GM18517 (cell line): ENCODE results near the gene ZC3H12C.
A peak's percentile ranks its signal among the peaks of the same experiment; 100 is the strongest.

Experiments
- ATAC-seq: cut with Tn5 transposase; IDR thresholded peaks from one replicate; pipeline ENCODE4 v1.9.1; 2021; ENCODE audit warnings: mild to moderate bottlenecking, moderate library complexity; ENCODE audit not compliant: unreplicated experiment

The ZC3H12C gene

GRCh38 chr11:110096496-110096895, 3.3 kb downstream of the ZC3H12C start:
- no peak for ATAC-seq

DNA sequence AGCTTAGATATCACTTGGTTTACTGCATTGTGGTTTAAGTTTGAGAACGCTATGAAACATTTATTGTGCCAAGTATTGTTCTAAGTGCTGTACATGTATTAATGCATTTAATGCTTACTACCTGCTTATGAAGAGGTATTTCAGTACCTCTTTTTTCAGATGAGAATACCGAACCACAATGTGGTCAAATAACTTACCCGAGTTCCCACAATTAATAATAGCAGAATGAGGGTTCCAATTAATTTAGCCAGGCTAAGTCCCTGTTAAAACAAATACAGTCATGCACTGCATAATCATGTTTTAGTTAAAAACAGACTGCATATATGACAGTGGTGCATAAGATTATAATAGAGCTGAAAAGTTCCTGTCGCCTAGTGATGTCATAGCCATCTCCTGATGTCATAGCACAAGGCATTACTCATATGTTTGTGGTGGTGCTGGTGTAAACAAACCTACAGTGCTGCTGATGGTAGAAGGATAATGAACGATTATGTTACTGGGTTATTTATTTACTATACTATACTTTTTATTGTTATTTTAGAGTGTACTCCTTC, 4.3 kb downstream of the ZC3H12C start:
- ATAC-seq, result no peak

DNA sequence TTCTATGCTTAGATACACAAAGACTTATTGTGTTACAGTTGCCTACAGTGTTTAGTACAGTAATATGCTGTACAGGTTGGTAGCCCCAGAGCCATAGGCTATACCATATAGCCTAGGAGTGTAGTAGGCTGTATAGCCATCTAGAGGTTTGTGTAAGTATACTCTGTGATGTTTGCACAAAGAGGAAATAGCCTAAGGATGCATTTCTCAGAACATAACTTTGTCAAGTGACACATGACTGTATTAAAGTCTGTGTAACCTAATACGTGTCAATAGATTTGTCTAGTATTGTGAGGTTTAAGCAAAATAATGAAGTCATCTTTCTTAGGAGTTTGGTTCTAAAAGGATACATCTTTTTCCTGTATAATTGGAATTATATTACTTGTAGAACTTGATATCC, 5.5 kb downstream of the ZC3H12C start:
- peak; percentile 74 for ATAC-seq

DNA sequence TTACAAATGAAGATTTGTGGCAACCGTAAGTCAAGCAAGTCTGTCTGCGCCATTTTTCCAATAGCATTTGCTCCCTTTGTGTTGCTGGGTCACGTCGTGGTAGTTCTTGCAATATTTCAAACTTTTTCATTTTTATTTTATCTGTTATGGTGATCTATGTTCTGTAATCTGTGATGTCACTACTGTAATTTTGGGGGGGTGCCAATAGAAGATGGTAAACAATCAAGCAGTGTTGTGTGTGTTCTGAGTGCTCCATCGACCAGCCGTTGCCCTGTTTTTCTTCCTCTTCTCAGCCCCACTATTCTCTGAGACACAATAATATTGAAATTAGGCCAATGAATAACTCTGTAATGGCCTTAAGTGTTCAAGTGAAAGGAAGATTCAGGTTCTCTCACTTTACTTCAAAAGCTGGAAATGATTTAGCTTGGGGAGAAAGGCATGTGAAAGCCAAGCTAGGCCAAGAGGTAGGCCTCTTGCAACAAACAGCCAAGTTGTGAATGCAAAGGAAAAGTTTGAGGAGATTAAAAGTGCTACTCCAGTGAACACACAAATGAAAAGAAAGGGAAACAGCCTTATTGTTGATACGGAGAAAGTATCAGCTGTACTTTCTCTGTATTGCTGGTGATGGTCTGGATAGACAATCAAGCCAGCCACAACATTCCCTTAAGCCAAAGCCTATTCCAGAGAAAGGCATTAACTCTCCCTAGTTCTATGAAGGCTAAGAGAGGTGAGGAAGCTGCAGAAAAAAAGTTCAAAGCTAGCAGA, 7.5 kb downstream of the ZC3H12C start:
- no peak for ATAC-seq

GRCh38 chr11:110106713-110107274, 13.6 kb downstream of the ZC3H12C start:
- ATAC-seq, result no peak

DNA sequence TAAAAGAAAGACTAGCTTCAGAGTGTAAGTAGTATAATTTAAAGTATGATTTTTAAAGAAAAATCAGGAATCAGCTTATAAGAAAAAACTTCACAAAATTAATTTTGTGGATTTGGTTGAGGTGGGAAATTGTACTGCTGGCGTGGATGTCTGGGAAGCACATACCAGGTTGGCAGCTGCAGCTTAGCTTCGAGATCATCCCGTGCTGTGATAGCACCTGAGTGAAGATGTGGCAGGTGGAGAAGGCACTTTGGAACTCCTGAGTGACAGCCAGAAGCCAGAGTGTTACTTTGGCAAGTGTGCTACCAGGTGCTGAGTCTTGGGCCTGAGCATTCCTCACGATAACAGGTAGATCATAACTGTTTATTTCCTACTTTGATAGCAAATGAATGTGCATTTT, 17.7 kb downstream of the ZC3H12C start:
- ATAC-seq, result no peak

GRCh38 chr11:110112457-110112856, 19.3 kb downstream of the ZC3H12C start:
- ATAC-seq, result no peak

DNA sequence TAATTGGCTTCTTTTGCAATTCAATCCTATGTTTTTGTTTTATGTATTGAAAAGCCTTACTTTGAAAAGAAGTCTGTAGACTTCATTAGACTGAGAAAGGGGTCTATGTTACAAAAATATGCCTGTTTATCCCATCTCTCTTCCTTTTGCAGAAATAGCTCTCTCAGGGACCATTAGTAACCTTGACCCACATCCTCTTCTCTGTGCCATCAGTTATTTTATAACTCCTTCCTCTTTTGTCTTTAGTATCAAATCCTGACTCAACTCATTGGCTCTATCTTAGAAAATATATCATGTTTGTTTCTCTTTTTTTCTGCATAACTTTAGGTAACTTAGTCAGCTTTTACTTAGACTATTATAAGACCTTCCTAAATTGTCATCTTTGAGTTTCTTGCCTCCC, 20.3 kb downstream of the ZC3H12C start:
- ATAC-seq, result no peak

DNA sequence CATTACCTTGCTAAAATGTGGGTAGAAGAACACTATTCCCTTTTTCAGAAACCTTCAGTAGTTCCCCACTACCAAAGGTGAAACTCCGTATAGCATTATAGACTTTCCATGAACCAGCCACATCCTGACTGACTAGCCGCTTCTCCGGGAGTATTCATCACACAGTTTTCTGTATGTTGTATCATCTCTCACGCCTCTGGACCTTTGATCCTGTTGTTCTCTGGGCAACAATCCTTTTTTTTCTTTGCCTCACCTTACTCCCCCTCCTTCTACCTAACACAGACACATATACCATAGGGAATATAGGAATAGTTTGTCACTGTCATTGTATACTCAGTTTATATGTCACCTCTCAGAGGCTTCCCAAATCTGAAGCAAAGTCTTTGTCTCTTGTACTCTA, 20.8 kb downstream of the ZC3H12C start:
- no peak for ATAC-seq

DNA sequence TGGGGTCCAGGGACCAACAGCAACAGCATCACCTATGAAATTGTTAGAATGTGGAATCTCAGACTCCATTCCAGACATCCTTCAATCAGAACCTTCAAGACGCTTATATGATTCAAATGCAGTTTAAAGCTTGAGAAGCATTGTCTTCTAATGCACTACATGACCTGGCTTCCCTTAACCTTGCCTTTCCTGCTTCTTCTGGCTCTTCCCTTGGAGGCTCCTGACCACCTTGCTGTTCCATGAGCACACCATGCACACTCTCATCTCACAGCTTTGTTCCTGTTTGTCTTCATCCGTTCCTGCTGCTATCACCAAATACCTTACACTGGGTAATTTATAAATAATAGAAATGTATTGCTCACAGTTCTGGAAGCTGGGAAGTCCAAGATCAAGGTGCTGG, 26.1 kb downstream of the ZC3H12C start:
- ATAC-seq, result no peak

- no peak for ATAC-seq
Measured at GRCh38 chr11:110121204-110121603, 28.0 kb downstream of the ZC3H12C start.

GRCh38 chr11:110123003-110123402, 29.8 kb downstream of the ZC3H12C start:
- ATAC-seq, result no peak

DNA sequence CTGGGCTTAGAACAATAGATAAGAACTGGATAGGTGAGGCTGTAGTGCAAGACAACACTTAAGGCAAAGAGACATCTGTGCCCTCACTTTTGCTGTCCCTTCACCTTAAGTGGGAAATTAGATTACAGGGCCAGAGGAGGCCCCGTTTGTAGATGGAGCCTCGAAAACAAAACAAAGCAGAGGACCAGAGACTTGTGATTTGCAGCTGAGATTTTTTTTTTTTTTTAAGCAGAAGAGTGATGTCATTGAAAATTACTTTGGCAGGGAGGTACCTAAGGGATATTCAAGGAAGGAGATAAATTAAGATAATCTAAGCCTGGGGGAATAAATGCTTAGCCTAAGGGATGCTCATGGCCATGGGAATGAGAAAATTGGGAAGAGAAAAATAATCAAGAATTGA, 31.4 kb downstream of the ZC3H12C start:
- ATAC-seq, result no peak

GRCh38 chr11:110125632-110126031, 32.4 kb downstream of the ZC3H12C start:
- ATAC-seq, result no peak

DNA sequence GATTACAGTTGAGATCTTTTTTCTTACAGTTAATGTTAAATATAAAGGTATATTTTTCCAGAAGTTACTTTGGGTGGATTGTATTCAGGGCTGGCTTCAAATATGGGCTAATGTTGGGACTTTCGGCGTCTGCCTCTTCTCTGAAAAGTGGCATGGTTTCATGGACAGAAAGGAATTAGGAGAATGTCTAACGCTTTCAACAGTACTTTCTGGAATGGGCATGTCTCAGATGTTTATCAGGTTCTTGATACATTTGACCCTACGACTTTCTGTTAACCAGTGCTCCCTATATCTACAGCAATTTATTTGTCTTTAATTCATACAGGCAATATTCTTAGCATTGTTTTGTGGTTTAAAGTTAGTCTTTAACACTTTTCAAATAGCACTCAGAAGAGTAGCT, 33.7 kb downstream of the ZC3H12C start:
- ATAC-seq, result no peak

GRCh38 chr11:110128161-110128560, 35.0 kb downstream of the ZC3H12C start:
- no peak for ATAC-seq

GRCh38 chr11:110130642-110131238, 37.5 kb downstream of the ZC3H12C start:
- no peak for ATAC-seq

GRCh38 chr11:110131386-110132123, 38.4 kb downstream of the ZC3H12C start:
- no peak for ATAC-seq

- ATAC-seq, result no peak
Measured at GRCh38 chr11:110133160-110133559, 40.0 kb downstream of the ZC3H12C start.

GRCh38 chr11:110134110-110134509, 40.9 kb downstream of the ZC3H12C start:
- no peak for ATAC-seq

DNA sequence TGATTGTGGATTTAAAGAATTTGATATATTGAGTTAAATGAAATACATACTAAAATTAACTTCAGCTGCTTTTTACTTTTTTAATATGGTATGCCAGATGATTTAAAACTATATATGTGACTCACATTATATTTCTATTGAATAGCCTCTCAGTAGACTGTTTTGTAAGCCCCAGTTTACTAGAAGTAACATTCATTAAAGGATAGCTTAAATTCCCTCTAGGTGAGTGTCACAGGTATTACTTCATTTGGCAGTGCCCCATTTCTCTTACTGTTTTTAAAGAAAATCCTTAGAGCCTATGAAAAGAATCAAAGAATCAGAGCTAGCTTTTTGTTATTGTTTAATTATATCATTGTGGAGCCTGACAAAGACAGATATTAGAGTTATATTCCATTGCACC, 48.6 kb downstream of the ZC3H12C start:
- ATAC-seq, result no peak
